Measurements from ENCODE around the gene DOCK2. TPM values are rescaled to one million over a fixed set of nuclear protein-coding genes. Genes with fewer than 3 reads are reported as not detected.

The DOCK2 gene
- polyA plus RNA-seq, 1 donor (not counting 4 experiments of a cell fraction or from before 2014, with no cell fraction given) = 0.21 TPM

DNA sequence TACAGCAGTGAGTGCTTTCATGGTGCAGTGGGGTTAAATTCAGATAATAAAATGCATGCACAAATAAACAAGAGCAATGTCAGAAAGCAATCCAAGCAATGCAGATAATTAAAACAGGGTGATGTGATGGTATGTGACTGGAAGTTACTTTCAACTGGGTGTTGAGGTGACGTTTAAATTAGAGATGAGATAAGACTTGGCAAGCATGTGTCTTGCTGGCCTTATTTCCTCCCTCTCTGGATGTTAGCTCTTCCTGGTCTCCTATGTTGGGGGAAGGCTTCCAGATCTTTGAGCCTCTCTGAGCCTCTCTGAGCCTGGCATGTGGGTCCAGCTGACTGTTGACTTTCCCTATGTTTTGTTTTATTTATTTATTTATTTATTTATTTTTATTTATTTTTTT is 54.4 kb downstream of the DOCK2 start:
- no peak for DNase-seq (ENCODE audit: low read depth, low spot score)
- no peak for FAIRE-seq
- dilution Hi-C loops (cut with MboI; ENCODE audit: extremely low pct_ligation_motif_present, low sequenced_read_pairs) = no loop called here
- Histone ChIP-seq H2AFZ (ENCODE audit: control insufficient read depth, low read length) (no peak overlapping the region), H3K79me2 (ENCODE audit: control insufficient read depth, insufficient read depth, low read length) (no peaks in the 10 kb centered on the region), H3K4me2 (ENCODE audit: control insufficient read depth, extremely low read depth, insufficient read depth, low read depth, low read length) (no peak overlapping the region), H3K9ac (ENCODE audit: control insufficient read depth, extremely low read depth, insufficient read depth, low read length) (no peak overlapping the region), H3K36me3 (ENCODE audit: control insufficient read depth in 2 of 2, extremely low read depth in 1 of 2, insufficient read depth in 2 of 2, low read length in 2 of 2) (no peaks in the 10 kb centered on the region), H3K27me3 (ENCODE audit: control insufficient read depth, extremely low read depth, insufficient read depth, low read length) (no peaks in the 10 kb centered on the region), H3K9me1 (ENCODE audit: control insufficient read depth, extremely low read depth, insufficient read depth, low read length) (no peaks in the 10 kb centered on the region), H3K4me3 (ENCODE audit: control insufficient read depth in 2 of 3, extremely low read depth in 1 of 3, insufficient read depth in 2 of 3, low read depth in 1 of 3, low read length in 3 of 3) (no peak overlapping the region), H3K4me1 (ENCODE audit: control insufficient read depth, extremely low read depth, insufficient read depth, low read length) (peaks cover 14% of the 10 kb centered on the region), H3K27ac (ENCODE audit: control insufficient read depth, insufficient read depth, low read length) (no peak overlapping the region), H3K9me3 (ENCODE audit: control insufficient read depth, low read depth, low read length) (no peaks in the 10 kb centered on the region), H4K20me1 (ENCODE audit: control insufficient read depth, extremely low read depth, insufficient read depth, low read length) (no peaks in the 10 kb centered on the region)
- TF ChIP-seq EZH2 (IDR thresholded peaks at IDR 0.05; ENCODE audit: low read length) = no peak

- H3K9me1 ChIP-seq (ENCODE audit: control insufficient read depth, extremely low read depth, insufficient read depth, low read length) = no peaks in the 10 kb centered on the region
- H4K20me1 ChIP-seq (ENCODE audit: control insufficient read depth, extremely low read depth, insufficient read depth, low read length) = no peaks in the 10 kb centered on the region
Measured at GRCh38 chr5:169694091-169694625, 57.1 kb downstream of the DOCK2 start.

More at GRCh38 chr5:169694091-169694625, 57.1 kb downstream of the DOCK2 start:
- H2AFZ ChIP-seq (ENCODE audit: control insufficient read depth, low read length) = no peak overlapping the region
- H3K27ac ChIP-seq (ENCODE audit: control insufficient read depth, insufficient read depth, low read length) = no peak overlapping the region
- H3K27me3 ChIP-seq (ENCODE audit: control insufficient read depth, extremely low read depth, insufficient read depth, low read length) = no peaks in the 10 kb centered on the region
- TF ChIP-seq EZH2 (IDR thresholded peaks at IDR 0.05; ENCODE audit: low read length) = no peak
- TF ChIP-seq, protein P1, sequence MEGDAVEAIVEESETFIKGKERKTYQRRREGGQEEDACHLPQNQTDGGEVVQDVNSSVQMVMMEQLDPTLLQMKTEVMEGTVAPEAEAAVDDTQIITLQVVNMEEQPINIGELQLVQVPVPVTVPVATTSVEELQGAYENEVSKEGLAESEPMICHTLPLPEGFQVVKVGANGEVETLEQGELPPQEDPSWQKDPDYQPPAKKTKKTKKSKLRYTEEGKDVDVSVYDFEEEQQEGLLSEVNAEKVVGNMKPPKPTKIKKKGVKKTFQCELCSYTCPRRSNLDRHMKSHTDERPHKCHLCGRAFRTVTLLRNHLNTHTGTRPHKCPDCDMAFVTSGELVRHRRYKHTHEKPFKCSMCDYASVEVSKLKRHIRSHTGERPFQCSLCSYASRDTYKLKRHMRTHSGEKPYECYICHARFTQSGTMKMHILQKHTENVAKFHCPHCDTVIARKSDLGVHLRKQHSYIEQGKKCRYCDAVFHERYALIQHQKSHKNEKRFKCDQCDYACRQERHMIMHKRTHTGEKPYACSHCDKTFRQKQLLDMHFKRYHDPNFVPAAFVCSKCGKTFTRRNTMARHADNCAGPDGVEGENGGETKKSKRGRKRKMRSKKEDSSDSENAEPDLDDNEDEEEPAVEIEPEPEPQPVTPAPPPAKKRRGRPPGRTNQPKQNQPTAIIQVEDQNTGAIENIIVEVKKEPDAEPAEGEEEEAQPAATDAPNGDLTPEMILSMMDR (optimal IDR thresholded peaks at IDR 0.05 in 1 of 3, IDR thresholded peaks at IDR 0.05 in 1 of 3, conservative IDR thresholded peaks at IDR 0.05 in 1 of 3; ENCODE audit: extremely low read depth in 1 of 3, insufficient read depth in 2 of 3, low read length in 3 of 3) = no peak
- no peaks in the 10 kb centered on the region for H3K9me3 ChIP-seq (ENCODE audit: control insufficient read depth, low read depth, low read length)
- H3K4me2 ChIP-seq (ENCODE audit: control insufficient read depth, extremely low read depth, insufficient read depth, low read depth, low read length) = no peak overlapping the region
- dilution Hi-C loops (cut with MboI; ENCODE audit: extremely low pct_ligation_motif_present, low sequenced_read_pairs) = no loop called here
- peaks cover 22% of the 10 kb centered on the region for H3K4me1 ChIP-seq (ENCODE audit: control insufficient read depth, extremely low read depth, insufficient read depth, low read length)
- FAIRE-seq (no peak), DNase-seq (ENCODE audit: low read depth, low spot score) (no peak)
- H3K4me3 ChIP-seq (ENCODE audit: control insufficient read depth in 2 of 3, extremely low read depth in 1 of 3, insufficient read depth in 2 of 3, low read depth in 1 of 3, low read length in 3 of 3) = no peak overlapping the region
- H3K9ac ChIP-seq (ENCODE audit: control insufficient read depth, extremely low read depth, insufficient read depth, low read length) = no peak overlapping the region
- H3K79me2 ChIP-seq (ENCODE audit: control insufficient read depth, insufficient read depth, low read length) = no peaks in the 10 kb centered on the region
- H3K36me3 ChIP-seq (ENCODE audit: control insufficient read depth in 2 of 2, extremely low read depth in 1 of 2, insufficient read depth in 2 of 2, low read length in 2 of 2) = no peaks in the 10 kb centered on the region

Data from keratinocyte (primary cell).